ENCODE data around the gene KLHL13. TPM values are rescaled to one million over a fixed set of nuclear protein-coding genes. Genes with fewer than 3 reads are reported as not detected.

Gene KLHL13
- total RNA-seq, 2 donors from 2014 or later = 3.7 to 12.4 TPM

GRCh38 chrX:117990438-117990837 is 126.2 kb downstream of the KLHL13 start:
- peaks cover 4% of the 10 kb centered on the region for H3K4me1 Mint-ChIP-seq
- no peaks in the 10 kb centered on the region for H3K36me3 Mint-ChIP-seq (ENCODE audit: low read depth)
- Histone ChIP-seq H3K4me1 (ENCODE audit: control insufficient read depth, insufficient read depth, low read length) (no peaks in the 10 kb centered on the region), H3K9ac (ENCODE audit: extremely low read depth, low read length, poor library complexity, severe bottlenecking) (no peak overlapping the region), H3K36me3 (ENCODE audit: control insufficient read depth, insufficient read depth, low read length) (no peaks in the 10 kb centered on the region), H3K4me3 (ENCODE audit: low read length) (no peak overlapping the region), H3K27ac (ENCODE audit: low read depth, low read length) (no peak overlapping the region), H3K9me3 (ENCODE audit: control insufficient read depth, low read length) (no peaks in the 10 kb centered on the region), H3K27me3 (ENCODE audit: control insufficient read depth, insufficient read depth, low read length, poor library complexity, severe bottlenecking) (no peaks in the 10 kb centered on the region)
- H3K27ac Mint-ChIP-seq = no peak overlapping the region
- no peak for DNase-seq
- no CpG with 5 or more reads among the region's 3 CpGs for WGBS, 2 experiments (ENCODE audit: insufficient coverage in 1 of 2, insufficient read length in 1 of 2)
- H3K27me3 Mint-ChIP-seq (ENCODE audit: insufficient read depth) = peaks cover 2% of the 10 kb centered on the region
- TF ChIP-seq CTCF (conservative IDR thresholded peaks at IDR 0.05) = no peak
- H3K9me3 Mint-ChIP-seq = peaks cover 25% of the 10 kb centered on the region
- no peak overlapping the region for H3K4me3 Mint-ChIP-seq

DNA sequence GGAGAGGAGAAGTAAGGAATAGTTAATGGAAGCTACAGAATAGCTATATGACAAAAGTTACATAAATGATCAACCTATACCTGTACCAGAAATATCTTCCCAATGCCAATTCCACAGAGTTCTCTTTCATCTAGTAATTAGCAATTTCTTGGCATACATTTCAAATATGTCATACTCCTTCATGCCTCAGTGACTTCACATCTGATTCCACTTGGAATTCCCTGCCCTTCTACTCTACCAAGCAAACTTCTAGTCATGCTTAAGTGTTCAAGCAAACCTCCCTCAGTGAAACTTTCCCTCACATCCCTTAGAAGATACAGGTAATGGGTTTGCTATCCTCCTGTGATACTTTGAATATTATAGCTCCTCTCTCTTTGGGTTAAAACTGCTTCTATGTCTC is 127.1 kb downstream of the KLHL13 start:
- H3K9me3 Mint-ChIP-seq = peaks cover 24% of the 10 kb centered on the region
- no peak for DNase-seq

GRCh38 chrX:117987373-117987772 is 129.2 kb downstream of the KLHL13 start:
- Histone ChIP-seq H3K27ac (ENCODE audit: low read depth, low read length) (no peak overlapping the region), H3K4me1 (ENCODE audit: control insufficient read depth, insufficient read depth, low read length) (no peaks in the 10 kb centered on the region), H3K9ac (ENCODE audit: extremely low read depth, low read length, poor library complexity, severe bottlenecking) (no peak overlapping the region), H3K27me3 (ENCODE audit: control insufficient read depth, insufficient read depth, low read length, poor library complexity, severe bottlenecking) (no peaks in the 10 kb centered on the region), H3K36me3 (ENCODE audit: control insufficient read depth, insufficient read depth, low read length) (no peaks in the 10 kb centered on the region), H3K9me3 (ENCODE audit: control insufficient read depth, low read length) (no peaks in the 10 kb centered on the region), H3K4me3 (ENCODE audit: low read length) (no peak overlapping the region)
- peaks cover 19% of the 10 kb centered on the region for H3K9me3 Mint-ChIP-seq
- peaks cover 4% of the 10 kb centered on the region for H3K4me1 Mint-ChIP-seq
- H3K36me3 Mint-ChIP-seq (ENCODE audit: low read depth) = no peaks in the 10 kb centered on the region
- no peak overlapping the region for H3K4me3 Mint-ChIP-seq
- no peak for DNase-seq
- no peak for TF ChIP-seq CTCF (conservative IDR thresholded peaks at IDR 0.05)
- no peaks in the 10 kb centered on the region for H3K27me3 Mint-ChIP-seq (ENCODE audit: insufficient read depth)
- WGBS, 2 experiments (ENCODE audit: insufficient coverage in 1 of 2, insufficient read length in 1 of 2) = 89% methylated on average over 2 of the region's 2 CpGs; no CpG with 5 or more reads in 1 of the 2 experiments
- H3K27ac Mint-ChIP-seq = no peak overlapping the region

More for the DNA sequence above, 127.1 kb downstream of the KLHL13 start:
- Mint-ChIP-seq H3K4me3 (no peak overlapping the region), H3K4me1 (peaks cover 4% of the 10 kb centered on the region), H3K27ac (no peak overlapping the region), H3K27me3 (ENCODE audit: insufficient read depth) (peaks cover 2% of the 10 kb centered on the region), H3K36me3 (ENCODE audit: low read depth) (no peaks in the 10 kb centered on the region)
- H3K27ac ChIP-seq (ENCODE audit: low read depth, low read length) = no peak overlapping the region
- no peaks in the 10 kb centered on the region for H3K9me3 ChIP-seq (ENCODE audit: control insufficient read depth, low read length)
- TF ChIP-seq CTCF (conservative IDR thresholded peaks at IDR 0.05) = no peak
- no peak overlapping the region for H3K4me3 ChIP-seq (ENCODE audit: low read length)
- no peaks in the 10 kb centered on the region for H3K4me1 ChIP-seq (ENCODE audit: control insufficient read depth, insufficient read depth, low read length)
- H3K36me3 ChIP-seq (ENCODE audit: control insufficient read depth, insufficient read depth, low read length) = no peaks in the 10 kb centered on the region
- no peak overlapping the region for H3K9ac ChIP-seq (ENCODE audit: extremely low read depth, low read length, poor library complexity, severe bottlenecking)
- no peaks in the 10 kb centered on the region for H3K27me3 ChIP-seq (ENCODE audit: control insufficient read depth, insufficient read depth, low read length, poor library complexity, severe bottlenecking)
